Prostate gland (tissue), 2 donors: Measurements from ENCODE around the gene BCKDK.

Source experiments
- CTCF ChIP-seq, 4 experiments: fragments of 200-600 bp in 2 of 4; fragments of 450-650 bp in 2 of 4; sonication (generic) in 2 of 4; IDR thresholded peaks; 1 replicate in 3 of 4; 2 replicates in 1 of 4; pipeline ENCODE4 v1.5.1; 2016 to 2019; ENCODE audit warnings: antibody characterized with exemption in 4 of 4, mild to moderate bottlenecking in 2 of 4, moderate library complexity in 2 of 4
- POLR2A ChIP-seq: fragments of 450-650 bp; IDR thresholded peaks from one replicate; pipeline ENCODE4 v1.6.1; 2016; ENCODE audit warnings: antibody characterized with exemption, mild to moderate bottlenecking
- POLR2AphosphoS5 ChIP-seq: sonication (generic); formaldehyde crosslinking; IDR thresholded peaks from one replicate; pipeline ENCODE4 v1.6.1; 2017; ENCODE audit warnings: antibody characterized with exemption

GRCh38 chr16:31141489-31142108 is 33.4 kb downstream of the BCKDK start:
- no peak for TF ChIP-seq CTCF (IDR thresholded peaks at IDR 0.05)
- no peak for TF ChIP-seq POLR2A
- TF ChIP-seq POLR2AphosphoS5: no peak
